H1 (cell line): Measurements from ENCODE around the gene NEUROD4. TPM values are rescaled to one million over a fixed set of nuclear protein-coding genes. Genes with fewer than 3 reads are reported as not detected.

Experiments used
- SRF ChIP-seq: IDR thresholded peaks from 2 replicates; pipeline ENCODE4 v1.6.1; 2011; ENCODE audit warnings: mild to moderate bottlenecking, low read depth, low read length, moderate library complexity
- polyA plus RNA-seq, 7 experiments: library from polyadenylated mRNA; depleted of rRNA in 3 of 7; stranded (reverse) in 5 of 7; unstranded in 2 of 7; fragments of >200 nt in 5 of 7; fragments of 200-250 nt in 2 of 7; gene quantifications; 1 replicate in 5 of 7; 2 replicates in 1 of 7; 4 replicates in 1 of 7; pipeline versions ENCODE4 v1.2.1 to v1.2.3, GENCODE V29; 2011 to 2013; ENCODE audit warnings: missing spikeins in 2 of 7, mixed read lengths in 2 of 7
- total RNA-seq: library from RNA; stranded (reverse); fragmentation: NEBNext Ultra II Directional; extraction: Animal tissue kit (Norgen Biotek cat#: 25700); gene quantifications from 2 replicates; pipeline ENCODE4 v1.2.1, GENCODE V29; 2021

Gene NEUROD4
- total and polyA plus RNA-seq, 2 of the 8 experiments (the other 6 are each of a cell fraction or from before 2014, with no cell fraction given) = not detected

DNA sequence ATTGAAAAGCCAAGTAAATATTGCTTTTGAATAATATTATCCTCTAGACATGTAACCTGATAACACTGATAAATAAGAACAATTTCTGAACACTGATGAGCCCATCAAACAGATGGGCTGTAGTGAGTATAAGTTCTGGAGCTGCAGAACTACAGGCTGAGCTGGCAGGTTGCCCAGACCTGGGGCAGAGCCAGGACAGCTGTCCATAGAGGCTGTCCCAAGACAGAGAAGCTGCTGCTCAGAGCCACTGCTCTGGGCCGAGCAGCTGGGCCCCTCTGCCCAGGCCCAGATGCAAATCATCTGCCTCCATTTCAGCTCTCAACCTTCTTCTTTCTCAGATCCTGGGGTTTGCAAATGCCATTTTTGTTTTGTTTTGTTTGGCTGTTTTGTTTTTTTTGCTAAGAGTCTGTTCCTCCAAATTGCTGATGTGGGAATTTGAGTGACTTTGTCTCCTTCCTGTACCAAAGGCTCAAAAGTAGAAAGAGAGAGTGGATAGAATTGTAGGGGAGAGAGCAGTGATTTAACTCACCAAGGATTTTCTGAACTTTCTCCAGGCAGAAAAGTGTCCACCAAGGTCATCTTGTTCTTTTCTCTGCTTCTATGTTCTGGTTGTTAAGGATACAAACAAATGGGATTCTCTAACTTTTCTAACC, 31.2 kb upstream of the NEUROD4 start (continued):
- no peak for TF ChIP-seq SRF
